HG02678 (cell line): ENCODE data around the gene NAV3.

ENCODE experiments used
- ATAC-seq: cut with Tn5 transposase; IDR thresholded peaks from one replicate; pipeline ENCODE4 v1.9.1; 2021; ENCODE audit warnings: mild to moderate bottlenecking, moderate library complexity; ENCODE audit not compliant: unreplicated experiment

The NAV3 gene, protein sequence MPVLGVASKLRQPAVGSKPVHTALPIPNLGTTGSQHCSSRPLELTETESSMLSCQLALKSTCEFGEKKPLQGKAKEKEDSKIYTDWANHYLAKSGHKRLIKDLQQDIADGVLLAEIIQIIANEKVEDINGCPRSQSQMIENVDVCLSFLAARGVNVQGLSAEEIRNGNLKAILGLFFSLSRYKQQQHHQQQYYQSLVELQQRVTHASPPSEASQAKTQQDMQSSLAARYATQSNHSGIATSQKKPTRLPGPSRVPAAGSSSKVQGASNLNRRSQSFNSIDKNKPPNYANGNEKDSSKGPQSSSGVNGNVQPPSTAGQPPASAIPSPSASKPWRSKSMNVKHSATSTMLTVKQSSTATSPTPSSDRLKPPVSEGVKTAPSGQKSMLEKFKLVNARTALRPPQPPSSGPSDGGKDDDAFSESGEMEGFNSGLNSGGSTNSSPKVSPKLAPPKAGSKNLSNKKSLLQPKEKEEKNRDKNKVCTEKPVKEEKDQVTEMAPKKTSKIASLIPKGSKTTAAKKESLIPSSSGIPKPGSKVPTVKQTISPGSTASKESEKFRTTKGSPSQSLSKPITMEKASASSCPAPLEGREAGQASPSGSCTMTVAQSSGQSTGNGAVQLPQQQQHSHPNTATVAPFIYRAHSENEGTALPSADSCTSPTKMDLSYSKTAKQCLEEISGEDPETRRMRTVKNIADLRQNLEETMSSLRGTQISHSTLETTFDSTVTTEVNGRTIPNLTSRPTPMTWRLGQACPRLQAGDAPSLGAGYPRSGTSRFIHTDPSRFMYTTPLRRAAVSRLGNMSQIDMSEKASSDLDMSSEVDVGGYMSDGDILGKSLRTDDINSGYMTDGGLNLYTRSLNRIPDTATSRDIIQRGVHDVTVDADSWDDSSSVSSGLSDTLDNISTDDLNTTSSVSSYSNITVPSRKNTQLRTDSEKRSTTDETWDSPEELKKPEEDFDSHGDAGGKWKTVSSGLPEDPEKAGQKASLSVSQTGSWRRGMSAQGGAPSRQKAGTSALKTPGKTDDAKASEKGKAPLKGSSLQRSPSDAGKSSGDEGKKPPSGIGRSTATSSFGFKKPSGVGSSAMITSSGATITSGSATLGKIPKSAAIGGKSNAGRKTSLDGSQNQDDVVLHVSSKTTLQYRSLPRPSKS (N-terminal part only)

DNA sequence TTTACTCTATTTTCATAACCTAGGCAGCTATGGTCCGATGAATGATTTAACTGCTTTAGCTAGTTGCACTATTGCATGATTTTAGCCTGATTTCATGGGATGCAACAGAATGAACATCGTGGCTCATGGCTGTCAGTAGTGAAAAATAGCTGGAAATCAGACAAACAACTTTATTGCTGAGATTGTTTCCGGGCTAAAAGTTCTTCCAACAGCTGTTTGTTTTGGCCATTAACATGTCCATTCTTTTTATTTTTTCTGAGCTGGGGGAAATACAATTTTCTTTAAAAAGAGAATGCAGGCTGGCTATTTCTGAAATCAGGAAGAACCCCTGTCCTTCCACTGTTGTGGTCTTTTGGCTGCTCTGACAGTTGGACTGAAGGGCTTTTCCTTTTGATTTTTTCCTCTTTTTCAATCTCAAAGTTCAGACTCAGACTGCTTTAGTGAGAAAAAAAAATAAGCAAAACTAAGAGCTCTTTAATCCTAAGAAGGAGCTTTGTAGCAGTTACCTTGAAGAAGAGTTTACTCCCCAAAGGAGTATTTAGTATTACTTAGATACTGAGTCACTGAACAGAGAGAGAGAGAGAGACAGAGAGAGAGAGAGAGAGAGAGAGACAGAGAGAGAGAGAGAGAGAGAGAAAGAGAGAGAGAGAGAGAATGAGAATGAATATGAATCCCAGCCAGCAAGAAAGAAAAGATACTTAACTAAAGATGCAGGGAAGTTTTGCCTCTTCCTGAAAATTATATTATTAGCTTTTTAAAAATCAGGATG lies at the start of gene NAV3:
NAV3 (plus strand) TSS at position 312 of the 769 bp plus-strand sequence. CDS start 568 bp downstream, outside the sequence.
- ATAC-seq = no peak

DNA sequence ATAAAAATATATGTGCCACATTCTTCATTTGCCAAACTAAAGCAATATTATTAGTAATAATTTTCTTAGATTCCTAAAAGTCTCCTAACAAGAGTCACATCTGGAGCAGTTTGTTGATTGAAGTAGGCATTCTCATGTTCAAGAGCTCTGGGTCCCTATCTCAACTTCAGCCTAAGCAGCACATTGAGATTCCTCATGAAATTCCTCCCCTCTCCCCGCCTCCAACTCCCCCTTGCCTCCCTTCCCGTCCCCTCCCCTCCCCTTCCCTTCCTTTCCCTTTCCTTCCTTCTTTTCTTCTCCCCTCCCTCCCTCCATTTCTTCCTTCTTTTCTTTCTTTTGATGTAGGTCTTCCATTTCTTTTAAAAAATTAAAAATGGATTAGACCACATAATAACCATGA lies 48.7 kb upstream of the NAV3 start:
- ATAC-seq = no peak

DNA sequence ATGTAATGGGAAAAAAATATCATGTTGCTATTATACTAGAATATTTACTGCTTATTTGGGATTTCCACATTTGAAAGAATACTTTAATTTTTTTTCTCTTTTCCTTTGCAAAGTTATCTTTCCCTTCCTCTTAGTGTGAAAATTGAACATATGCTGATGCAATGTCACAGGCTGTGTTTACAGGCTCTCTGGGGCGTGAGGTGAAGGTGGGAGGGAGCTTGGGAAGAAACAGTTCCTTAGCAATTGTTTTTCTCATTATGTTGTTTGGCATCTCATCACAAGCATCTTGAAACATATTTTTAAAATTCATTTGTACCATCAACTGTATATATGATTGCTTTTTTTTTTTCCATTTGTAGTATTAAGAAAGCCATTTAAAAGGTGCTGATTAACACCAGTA lies 47.9 kb upstream of the NAV3 start:
- no peak for ATAC-seq

DNA sequence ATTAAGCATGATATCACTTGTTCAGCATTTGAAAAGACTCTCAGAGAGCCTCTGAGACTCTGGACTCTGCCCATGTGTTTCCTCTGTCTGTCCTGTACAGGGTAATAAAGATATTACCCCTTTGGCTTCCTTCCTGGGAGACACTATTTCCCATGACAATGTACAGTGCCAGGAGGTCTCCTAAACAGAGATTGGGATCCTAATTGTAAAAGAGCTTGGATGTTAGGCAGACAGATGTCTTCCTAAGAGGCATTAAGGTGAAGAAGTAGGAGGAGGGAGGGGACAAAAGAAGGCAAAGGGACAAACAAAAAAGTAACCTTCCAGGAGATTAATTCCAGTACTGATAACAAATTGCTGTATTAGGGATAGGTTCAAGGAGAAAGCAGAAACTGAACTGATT lies 45.5 kb upstream of the NAV3 start:
- no peak for ATAC-seq

DNA sequence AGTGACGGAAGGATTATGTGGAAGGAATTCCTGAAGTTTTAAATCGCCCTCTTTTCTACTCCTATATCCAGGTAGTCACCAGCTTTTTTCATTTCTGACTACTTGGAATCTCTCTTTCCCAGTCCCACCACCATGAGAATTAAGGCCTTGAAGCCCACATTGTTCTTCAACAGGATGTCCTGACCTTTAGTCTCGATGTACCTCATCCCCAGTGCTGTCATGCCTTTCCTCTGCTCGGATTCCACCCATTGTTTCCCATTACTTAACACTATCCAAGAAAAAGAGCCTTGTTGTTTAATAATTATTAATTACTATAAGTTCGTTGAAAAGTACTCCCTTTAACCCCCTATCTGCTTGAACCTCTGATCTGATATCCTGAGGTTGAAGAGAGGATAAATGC lies 44.0 kb upstream of the NAV3 start:
- ATAC-seq = no peak

DNA sequence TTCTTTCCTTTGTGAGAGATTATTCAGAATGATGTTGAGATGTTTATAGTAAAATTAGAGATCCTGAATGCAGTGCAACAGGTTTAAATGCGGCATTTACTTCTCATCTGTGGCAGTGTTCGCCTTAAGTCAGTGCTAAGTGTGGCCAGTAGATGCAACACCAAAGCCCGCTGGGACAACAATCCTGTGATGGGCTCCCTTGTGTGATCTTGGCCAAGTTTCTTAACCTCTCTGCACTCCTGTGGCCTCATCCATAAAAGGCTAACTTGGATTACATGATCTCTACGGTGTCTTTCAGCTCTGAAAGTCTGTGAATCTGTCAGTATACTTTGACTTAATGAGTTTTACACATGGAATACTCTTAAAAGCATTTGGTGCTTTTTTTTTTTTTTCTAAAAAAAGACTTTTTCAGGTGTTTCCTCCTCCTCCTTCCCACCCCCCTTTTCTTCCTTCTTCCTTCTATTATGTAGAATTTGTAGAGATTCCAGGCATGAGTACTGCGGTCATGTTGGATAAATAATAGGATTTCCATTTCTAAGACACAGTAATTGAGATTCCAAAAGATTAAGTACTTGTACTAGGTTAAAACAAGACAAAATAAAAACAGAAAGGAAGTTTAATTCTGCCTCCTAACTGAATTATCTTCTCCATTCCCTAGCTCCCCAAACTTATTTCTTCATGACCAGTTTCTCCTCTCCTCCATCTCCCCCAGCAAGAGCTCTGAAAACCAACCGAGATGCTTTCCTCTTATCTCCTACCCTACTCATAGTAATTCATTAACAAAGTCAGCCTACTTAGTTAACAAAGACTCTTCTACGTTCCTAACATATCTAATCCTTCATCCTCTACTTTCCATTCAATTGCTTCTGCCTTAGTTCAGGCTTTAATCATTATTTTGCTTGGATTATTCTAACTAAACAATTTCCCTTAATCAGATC lies 42.2 kb upstream of the NAV3 start:
- no peak for ATAC-seq

DNA sequence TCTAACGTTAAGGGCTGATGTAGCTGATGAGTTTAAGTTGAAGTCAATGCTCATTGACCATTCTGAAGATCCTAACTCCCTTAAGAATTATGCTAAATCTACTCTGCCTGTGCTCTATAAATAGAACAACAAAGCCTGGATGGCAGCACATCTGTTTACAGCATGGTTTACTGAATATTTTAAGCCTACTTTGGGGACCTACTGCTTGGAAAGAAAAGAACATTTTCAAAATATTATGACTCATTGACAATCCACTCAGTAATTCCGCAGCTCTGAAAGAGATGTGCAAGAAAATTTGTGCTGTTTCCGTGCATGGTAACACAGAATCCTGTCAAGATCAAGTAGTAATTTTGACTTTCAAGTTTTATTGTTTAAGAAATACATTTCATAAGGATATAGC lies 35.0 kb upstream of the NAV3 start:
- no peak for ATAC-seq

DNA sequence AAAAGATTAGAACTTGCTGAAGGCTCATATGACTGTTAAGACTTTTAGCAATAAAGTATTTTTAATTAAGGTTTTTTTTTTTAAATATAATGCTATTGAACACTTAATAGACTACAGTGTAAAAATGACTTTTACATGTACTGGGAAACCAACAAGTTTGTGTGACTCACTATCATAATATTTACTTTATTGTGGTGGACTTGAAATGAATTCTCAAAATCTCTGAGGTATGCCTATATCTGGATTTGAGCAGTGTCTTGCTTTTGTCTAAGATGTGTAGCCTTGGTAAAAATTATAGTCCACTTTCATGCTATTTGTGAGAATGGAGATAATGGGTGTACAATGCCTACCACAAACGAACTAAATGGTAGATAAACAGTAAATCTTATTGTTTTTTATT lies 33.9 kb upstream of the NAV3 start:
- no peak for ATAC-seq

DNA sequence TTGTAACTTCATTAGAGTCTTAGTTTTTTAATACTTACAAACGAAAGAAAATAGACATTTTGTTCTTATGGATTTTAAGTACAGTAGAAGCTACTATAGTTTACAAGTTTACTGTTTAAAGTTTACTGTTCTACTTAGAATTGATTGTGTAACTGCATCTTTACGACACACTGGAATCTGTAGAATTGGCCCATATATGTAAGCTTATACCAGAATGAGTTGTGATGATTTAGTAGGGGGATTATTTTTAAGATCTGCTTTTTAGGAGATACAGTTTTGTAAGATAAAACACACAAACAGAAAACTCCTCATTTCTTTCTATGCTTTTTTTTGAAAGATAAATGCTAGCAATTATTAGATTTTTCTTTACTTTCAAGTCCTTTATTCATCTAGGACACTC lies 30.2 kb upstream of the NAV3 start:
- ATAC-seq = no peak

DNA sequence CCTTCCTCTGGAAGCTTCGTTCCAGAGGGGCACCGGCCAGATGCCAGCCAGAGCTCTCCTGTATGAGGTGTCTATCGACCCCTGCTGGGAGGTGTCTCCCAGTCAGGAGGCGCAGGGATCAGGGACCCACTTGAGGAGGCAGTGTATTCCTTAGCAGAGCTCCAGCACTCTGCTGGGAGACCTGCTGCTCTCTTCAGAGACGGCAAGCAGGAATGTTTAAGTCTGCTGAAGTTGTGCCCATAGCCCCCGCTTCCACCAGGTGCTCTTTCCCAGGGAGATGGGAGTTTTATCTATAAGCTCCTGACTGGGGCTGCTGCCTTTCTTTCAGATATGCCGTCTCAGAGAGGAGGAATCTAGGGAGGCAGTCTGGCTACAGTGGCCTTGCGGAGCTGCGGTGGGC lies 22.2 kb upstream of the NAV3 start:
- ATAC-seq = no peak

DNA sequence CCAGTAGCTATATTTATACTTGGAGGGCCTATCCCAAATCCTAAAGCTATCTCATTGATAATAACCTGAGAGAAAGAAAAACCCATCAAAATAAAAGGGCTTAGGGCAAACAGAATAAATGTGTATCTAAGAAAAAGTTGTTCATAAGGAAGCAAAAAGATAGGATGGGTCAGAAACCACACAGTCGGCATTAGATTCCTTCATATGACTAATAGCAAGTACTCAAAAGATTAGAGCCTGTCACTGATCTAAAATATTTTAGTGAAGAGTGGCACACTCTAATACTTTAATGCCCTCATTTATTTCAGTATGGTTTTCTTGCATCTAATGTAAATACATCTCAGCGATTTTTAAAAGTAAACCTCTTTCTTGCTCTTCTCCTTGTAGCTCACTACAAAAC lies 17.1 kb upstream of the NAV3 start:
- no peak for ATAC-seq

DNA sequence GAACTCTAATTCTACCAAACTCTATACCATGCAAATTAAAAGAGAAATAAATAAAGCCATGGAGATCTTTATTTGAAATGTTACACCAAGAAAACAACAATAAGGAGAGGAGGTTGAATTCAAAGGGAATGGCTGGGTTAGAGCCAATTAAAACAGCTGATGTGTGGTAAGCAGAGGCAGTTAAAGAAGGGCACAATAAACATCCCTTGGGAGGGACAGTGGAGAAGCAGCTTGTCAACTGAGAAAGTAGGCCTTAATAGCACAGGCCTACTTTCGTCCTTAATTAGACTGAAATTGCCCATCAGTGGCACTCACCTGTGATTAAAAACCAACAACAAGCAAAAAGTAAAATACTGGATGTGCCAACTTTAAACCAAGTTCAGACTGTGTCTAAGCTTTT lies 16.3 kb upstream of the NAV3 start:
- ATAC-seq = no peak

DNA sequence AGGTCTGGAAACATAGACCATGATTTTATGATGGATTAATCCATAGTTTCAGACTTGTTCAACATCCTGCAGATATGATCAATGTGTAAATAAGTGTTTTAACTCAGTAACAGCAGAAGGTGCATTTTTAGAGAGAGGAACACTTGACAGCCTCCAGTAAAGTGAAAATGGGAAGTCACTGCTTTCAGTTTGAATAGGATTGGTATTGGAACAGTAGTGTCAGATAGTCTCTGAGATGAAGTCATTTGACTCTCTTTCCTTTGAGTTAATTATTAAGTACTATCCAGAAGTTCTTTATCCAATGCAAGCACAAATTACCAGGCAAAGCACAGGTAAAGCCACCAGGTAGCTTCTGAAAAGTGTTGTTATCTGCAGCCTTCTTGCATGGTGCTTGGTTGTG lies 14.5 kb upstream of the NAV3 start:
- peak; percentile 87 for ATAC-seq

DNA sequence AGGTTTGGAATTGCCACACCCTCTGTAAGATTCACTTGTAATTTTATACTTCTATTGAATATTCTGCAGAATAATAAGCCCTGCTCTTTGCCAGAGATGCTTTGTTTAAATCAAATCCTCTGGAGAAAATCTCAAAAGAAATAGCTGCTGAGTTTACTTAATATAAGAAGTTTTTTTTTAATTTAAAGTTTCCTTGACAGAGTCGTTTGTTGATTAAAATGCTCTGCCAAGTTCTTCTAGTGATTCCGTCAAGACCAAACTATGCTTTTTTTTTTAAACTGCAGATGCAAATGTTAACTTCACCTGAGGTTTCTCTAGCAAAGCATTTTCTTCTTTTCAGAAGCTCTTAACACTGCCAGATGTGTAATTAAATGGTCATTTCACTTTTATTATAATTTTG lies 13.4 kb upstream of the NAV3 start:
- no peak for ATAC-seq

DNA sequence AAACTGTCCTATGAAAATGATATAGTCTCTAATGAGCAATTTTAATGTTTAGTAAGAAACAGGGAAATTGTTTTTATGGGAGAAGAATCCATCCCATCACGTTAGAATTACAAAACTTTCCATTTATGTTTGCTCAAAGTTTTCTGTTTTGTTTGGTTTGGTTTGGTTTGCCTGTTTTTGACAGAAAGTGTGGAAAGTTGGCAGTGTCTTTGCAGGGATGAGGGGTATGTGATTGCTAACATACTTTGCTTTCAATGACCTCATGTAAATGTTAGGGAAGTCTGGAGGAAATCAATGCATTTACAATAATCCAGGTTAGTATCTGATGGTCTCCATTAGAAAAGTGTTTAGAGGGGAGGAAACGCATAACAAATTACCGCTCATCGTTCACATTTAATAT lies 12.3 kb upstream of the NAV3 start:
- ATAC-seq = no peak

DNA sequence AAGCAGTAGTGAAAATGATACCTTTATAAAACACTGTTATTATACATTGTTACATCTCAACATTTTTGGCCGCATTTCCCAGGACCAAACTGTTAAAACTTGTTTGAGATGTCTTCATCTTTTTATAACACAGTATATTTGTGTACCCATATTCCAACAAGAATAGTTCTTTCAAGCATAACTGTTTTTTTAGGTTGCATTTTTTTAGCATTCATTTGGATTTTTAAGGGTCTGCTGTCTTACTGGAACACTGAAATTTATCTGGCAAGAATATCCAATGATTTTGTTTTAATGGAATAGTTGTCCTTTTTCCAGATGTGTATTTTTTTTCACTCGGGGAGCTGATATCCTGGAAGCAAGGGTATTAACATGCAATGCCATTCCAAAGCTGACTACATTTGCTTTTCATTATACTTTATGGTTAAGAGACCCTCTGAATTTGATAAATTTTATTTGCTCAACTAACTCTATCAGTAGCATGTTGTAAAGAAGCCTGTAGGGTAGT lies 8.9 kb upstream of the NAV3 start:
- ATAC-seq = no peak

DNA sequence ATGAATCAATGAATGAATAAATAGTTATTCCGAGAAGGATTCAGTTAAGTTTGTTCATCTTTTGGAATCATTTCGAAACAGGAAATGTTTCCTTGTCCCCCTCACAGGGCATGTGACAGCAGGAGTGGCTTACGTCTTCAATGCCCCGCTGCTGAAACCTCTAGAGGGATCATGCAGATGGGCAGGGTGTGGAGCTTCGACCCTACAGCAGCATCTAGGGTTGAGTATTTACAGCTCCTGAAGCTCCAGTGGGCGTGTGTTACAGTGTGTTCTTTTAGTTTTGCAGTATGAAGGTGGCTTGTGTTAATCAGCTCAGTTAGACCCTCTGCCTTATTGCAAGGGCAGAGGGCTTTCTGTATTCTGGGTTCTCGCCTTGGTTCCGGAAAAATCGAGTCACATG lies 2.6 kb downstream of the NAV3 start:
- no peak for ATAC-seq

DNA sequence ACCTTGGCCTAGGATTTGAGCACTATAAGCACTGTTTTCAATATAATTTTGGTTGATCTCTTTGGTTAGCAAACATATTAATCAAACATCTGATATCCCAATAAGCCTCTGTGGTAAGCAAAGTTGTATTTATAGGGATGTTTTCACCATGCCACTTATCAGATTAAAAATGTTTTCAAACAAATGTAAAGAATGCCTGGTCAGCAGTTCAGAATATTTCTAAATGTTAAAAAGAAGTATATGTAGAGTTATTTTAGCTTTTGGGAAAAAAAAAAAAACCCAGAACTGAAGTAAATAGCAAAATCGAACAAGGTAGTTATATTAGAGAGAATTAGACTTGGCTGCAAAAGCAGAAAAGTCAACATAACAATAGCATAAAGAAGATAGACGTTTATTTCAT lies 3.9 kb downstream of the NAV3 start:
- no peak for ATAC-seq

DNA sequence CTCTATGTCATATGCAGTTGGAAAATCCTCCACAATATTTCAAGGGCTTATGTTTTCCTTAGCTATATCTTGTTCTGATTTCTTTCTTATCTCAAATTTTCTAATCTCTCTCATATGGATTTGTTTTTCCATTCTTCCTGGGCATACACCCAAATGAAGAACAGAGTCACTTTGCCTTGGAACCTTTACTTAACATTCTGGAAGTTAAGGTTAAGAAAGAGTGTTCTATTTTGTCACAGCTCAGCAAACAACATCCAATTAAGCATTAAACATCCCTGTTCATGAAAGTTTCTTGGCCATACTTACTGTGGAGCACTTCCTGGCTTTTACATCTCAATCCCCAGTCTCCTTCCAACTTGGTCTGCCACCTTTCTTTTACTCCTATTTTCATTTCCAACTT lies 5.3 kb downstream of the NAV3 start:
- ATAC-seq = no peak

DNA sequence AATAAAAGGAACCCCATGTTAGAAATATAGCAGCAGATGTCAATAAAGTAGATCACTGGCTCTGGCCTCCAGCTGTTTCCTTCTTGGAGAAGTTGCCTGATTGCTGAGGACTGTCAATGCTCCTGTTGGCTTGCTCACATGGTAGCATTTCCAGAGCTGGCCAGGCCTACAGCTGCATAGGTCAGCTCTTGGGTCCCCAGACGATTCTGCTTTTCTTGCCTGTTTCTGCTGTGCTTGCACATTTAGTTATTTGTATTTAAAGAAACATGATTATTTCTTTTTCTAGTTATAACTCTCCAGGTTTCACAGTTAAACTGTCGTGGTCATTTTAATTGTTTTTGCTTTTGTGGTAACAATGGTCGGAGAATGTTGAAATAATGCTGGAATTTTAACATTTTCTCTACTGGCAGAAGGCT lies 7.2 kb downstream of the NAV3 start:
- no peak for ATAC-seq
